ENCODE measurements around the gene KIRREL3.

Gene KIRREL3

GRCh38 chr11:126408901-126409619 is 591.5 kb downstream of the KIRREL3 start:
- Histone ChIP-seq H4K91ac (ENCODE audit: low read depth, low read length, poor library complexity) (no peak overlapping the region), H3K36me3 (replicated peaks in 1 of 2; ENCODE audit: control insufficient read depth in 2 of 2, insufficient read depth in 2 of 2, low read length in 2 of 2) (peaks cover 20 to 42% of the 10 kb centered on the region in 2 donors), H3K4me2 (ENCODE audit: insufficient read depth, low read length, poor library complexity, severe bottlenecking) (no peak overlapping the region), H2BK120ac (ENCODE audit: low read depth, low read length) (no peak overlapping the region), H3K79me1 (ENCODE audit: low read depth, low read length) (peaks cover 3% of the 10 kb centered on the region), H3K4me3 (ENCODE audit: low read length in 2 of 2) (no peak overlapping the region), H3K18ac (ENCODE audit: low read length) (no peak overlapping the region), H3K14ac (ENCODE audit: low read length) (no peak overlapping the region), H3K9me3 (replicated peaks in 1 of 2; ENCODE audit: control insufficient read depth in 2 of 2, insufficient read depth in 1 of 2, low read depth in 1 of 2, low read length in 2 of 2) (no peaks in the 10 kb centered on the region), H3K27me3 (ENCODE audit: control insufficient read depth in 3 of 3, insufficient read depth in 3 of 3, low read depth in 1 of 3, low read length in 3 of 3) (no peaks in the 10 kb centered on the region), H3K27ac (replicated peaks; ENCODE audit: low read length) (no peak overlapping the region), H2AK5ac (ENCODE audit: low read depth, low read length) (no peak overlapping the region), H3K4ac (ENCODE audit: low read length) (no peak overlapping the region), H2AFZ (ENCODE audit: low read length) (no peak overlapping the region), H2BK5ac (ENCODE audit: low read length) (no peak overlapping the region), H4K8ac (ENCODE audit: low read depth, low read length) (no peak overlapping the region), H2BK12ac (ENCODE audit: low read length) (no peak overlapping the region), H3K9ac (ENCODE audit: low read depth, low read length, poor library complexity) (no peak overlapping the region), H3K23ac (ENCODE audit: low read depth, low read length, poor library complexity) (no peak overlapping the region), H3K4me1 (ENCODE audit: control insufficient read depth in 2 of 2, insufficient read depth in 1 of 2, low read depth in 1 of 2, low read length in 2 of 2) (peaks cover 0 to 4% of the 10 kb centered on the region in 2 donors), H2BK15ac (ENCODE audit: low read length) (no peak overlapping the region)
- no peak for DNase-seq (ENCODE audit: low spot score)
- no CpG with 5 or more reads among the region's 12 CpGs for WGBS, 2 donors (ENCODE audit: extremely low coverage in 2 of 2, insufficient read length in 2 of 2, insufficient replicate concordance in 1 of 2)

- no peak for DNase-seq (ENCODE audit: low spot score)
- H2BK5ac ChIP-seq (ENCODE audit: low read length) = no peak overlapping the region
- no peak overlapping the region for H4K91ac ChIP-seq (ENCODE audit: low read depth, low read length, poor library complexity)
- H2BK120ac ChIP-seq (ENCODE audit: low read depth, low read length) = no peak overlapping the region
- no peaks in the 10 kb centered on the region for H3K9me3 ChIP-seq (replicated peaks in 1 of 2; ENCODE audit: control insufficient read depth in 2 of 2, insufficient read depth in 1 of 2, low read depth in 1 of 2, low read length in 2 of 2)
- peaks cover 3% of the 10 kb centered on the region for H3K79me1 ChIP-seq (ENCODE audit: low read depth, low read length)
- no peak overlapping the region for H3K4me2 ChIP-seq (ENCODE audit: insufficient read depth, low read length, poor library complexity, severe bottlenecking)
- no peak overlapping the region for H4K8ac ChIP-seq (ENCODE audit: low read depth, low read length)
- H3K27ac ChIP-seq (replicated peaks; ENCODE audit: low read length) = no peak overlapping the region
- H3K27me3 ChIP-seq (ENCODE audit: control insufficient read depth in 3 of 3, insufficient read depth in 3 of 3, low read depth in 1 of 3, low read length in 3 of 3) = no peaks in the 10 kb centered on the region
- no peak overlapping the region for H2BK12ac ChIP-seq (ENCODE audit: low read length)
- no peak overlapping the region for H3K14ac ChIP-seq (ENCODE audit: low read length)
- H3K4me3 ChIP-seq (ENCODE audit: low read length in 2 of 2) = no peak overlapping the region
- peaks cover 20 to 39% of the 10 kb centered on the region in 2 donors for H3K36me3 ChIP-seq (replicated peaks in 1 of 2; ENCODE audit: control insufficient read depth in 2 of 2, insufficient read depth in 2 of 2, low read length in 2 of 2)
- no peak overlapping the region for H3K18ac ChIP-seq (ENCODE audit: low read length)
- peaks cover 2 to 7% of the 10 kb centered on the region in 2 donors for H3K4me1 ChIP-seq (ENCODE audit: control insufficient read depth in 2 of 2, insufficient read depth in 1 of 2, low read depth in 1 of 2, low read length in 2 of 2)
- no peak overlapping the region for H3K4ac ChIP-seq (ENCODE audit: low read length)
- H2BK15ac ChIP-seq (ENCODE audit: low read length) = no peak overlapping the region
- no peak overlapping the region for H2AFZ ChIP-seq (ENCODE audit: low read length)
- H2AK5ac ChIP-seq (ENCODE audit: low read depth, low read length) = no peak overlapping the region
- no peak overlapping the region for H3K9ac ChIP-seq (ENCODE audit: low read depth, low read length, poor library complexity)
- no peak overlapping the region for H3K23ac ChIP-seq (ENCODE audit: low read depth, low read length, poor library complexity)
- no CpG with 5 or more reads among the region's 12 CpGs for WGBS, 2 donors (ENCODE audit: extremely low coverage in 2 of 2, insufficient read length in 2 of 2, insufficient replicate concordance in 1 of 2)
Observed at GRCh38 chr11:126408496-126408895, 592.1 kb downstream of the KIRREL3 start.

GRCh38 chr11:126407682-126408288 is 592.8 kb downstream of the KIRREL3 start:
- Histone ChIP-seq H2BK12ac (ENCODE audit: low read length) (no peak overlapping the region), H3K4me2 (ENCODE audit: insufficient read depth, low read length, poor library complexity, severe bottlenecking) (no peak overlapping the region), H3K9ac (ENCODE audit: low read depth, low read length, poor library complexity) (peak overlapping the region; percentile 25), H2AK5ac (ENCODE audit: low read depth, low read length) (no peak overlapping the region), H3K36me3 (replicated peaks in 1 of 2; ENCODE audit: control insufficient read depth in 2 of 2, insufficient read depth in 2 of 2, low read length in 2 of 2) (peaks cover 19 to 32% of the 10 kb centered on the region in 2 donors), H2BK120ac (ENCODE audit: low read depth, low read length) (no peak overlapping the region), H3K27me3 (ENCODE audit: control insufficient read depth in 3 of 3, insufficient read depth in 3 of 3, low read depth in 1 of 3, low read length in 3 of 3) (no peaks in the 10 kb centered on the region), H2BK15ac (ENCODE audit: low read length) (no peak overlapping the region), H3K14ac (ENCODE audit: low read length) (no peak overlapping the region), H3K4me3 (ENCODE audit: low read length in 2 of 2) (no peak overlapping the region), H3K23ac (ENCODE audit: low read depth, low read length, poor library complexity) (no peak overlapping the region), H3K9me3 (replicated peaks in 1 of 2; ENCODE audit: control insufficient read depth in 2 of 2, insufficient read depth in 1 of 2, low read depth in 1 of 2, low read length in 2 of 2) (no peaks in the 10 kb centered on the region), H4K91ac (ENCODE audit: low read depth, low read length, poor library complexity) (no peak overlapping the region), H4K8ac (ENCODE audit: low read depth, low read length) (no peak overlapping the region), H2BK5ac (ENCODE audit: low read length) (no peak overlapping the region), H3K18ac (ENCODE audit: low read length) (no peak overlapping the region), H3K27ac (replicated peaks; ENCODE audit: low read length) (no peak overlapping the region), H2AFZ (ENCODE audit: low read length) (no peak overlapping the region), H3K4ac (ENCODE audit: low read length) (no peak overlapping the region), H3K4me1 (ENCODE audit: control insufficient read depth in 2 of 2, insufficient read depth in 1 of 2, low read depth in 1 of 2, low read length in 2 of 2) (peaks cover 3 to 14% of the 10 kb centered on the region in 2 donors), H3K79me1 (ENCODE audit: low read depth, low read length) (peaks cover 3% of the 10 kb centered on the region)
- WGBS, 2 donors (ENCODE audit: extremely low coverage in 2 of 2, insufficient read length in 2 of 2, insufficient replicate concordance in 1 of 2) = no CpG with 5 or more reads among the region's 15 CpGs
- no peak for DNase-seq (ENCODE audit: low spot score)

GRCh38 chr11:126407101-126407521 is 593.5 kb downstream of the KIRREL3 start:
- H2BK15ac ChIP-seq (ENCODE audit: low read length) = no peak overlapping the region
- no peak overlapping the region for H2AK5ac ChIP-seq (ENCODE audit: low read depth, low read length)
- peak overlapping the region; percentile 45 for H3K9ac ChIP-seq (ENCODE audit: low read depth, low read length, poor library complexity)
- H3K36me3 ChIP-seq (replicated peaks in 1 of 2; ENCODE audit: control insufficient read depth in 2 of 2, insufficient read depth in 2 of 2, low read length in 2 of 2) = peaks cover 19 to 28% of the 10 kb centered on the region in 2 donors
- no peak overlapping the region for H3K14ac ChIP-seq (ENCODE audit: low read length)
- H2BK12ac ChIP-seq (ENCODE audit: low read length) = no peak overlapping the region
- H2BK120ac ChIP-seq (ENCODE audit: low read depth, low read length) = no peak overlapping the region
- no peak for DNase-seq (ENCODE audit: low spot score)
- no peak overlapping the region for H2BK5ac ChIP-seq (ENCODE audit: low read length)
- peaks cover 3 to 18% of the 10 kb centered on the region in 2 donors for H3K4me1 ChIP-seq (ENCODE audit: control insufficient read depth in 2 of 2, insufficient read depth in 1 of 2, low read depth in 1 of 2, low read length in 2 of 2)
- H3K18ac ChIP-seq (ENCODE audit: low read length) = no peak overlapping the region
- H4K91ac ChIP-seq (ENCODE audit: low read depth, low read length, poor library complexity) = no peak overlapping the region
- no peak overlapping the region for H3K4me2 ChIP-seq (ENCODE audit: insufficient read depth, low read length, poor library complexity, severe bottlenecking)
- no peak overlapping the region for H3K4me3 ChIP-seq (ENCODE audit: low read length in 2 of 2)
- H3K79me1 ChIP-seq (ENCODE audit: low read depth, low read length) = peaks cover 3% of the 10 kb centered on the region
- no peaks in the 10 kb centered on the region for H3K9me3 ChIP-seq (replicated peaks in 1 of 2; ENCODE audit: control insufficient read depth in 2 of 2, insufficient read depth in 1 of 2, low read depth in 1 of 2, low read length in 2 of 2)
- no CpG with 5 or more reads among the region's 12 CpGs for WGBS, 2 donors (ENCODE audit: extremely low coverage in 2 of 2, insufficient read length in 2 of 2, insufficient replicate concordance in 1 of 2)
- H2AFZ ChIP-seq (ENCODE audit: low read length) = no peak overlapping the region
- no peak overlapping the region for H4K8ac ChIP-seq (ENCODE audit: low read depth, low read length)
- H3K27me3 ChIP-seq (ENCODE audit: control insufficient read depth in 3 of 3, insufficient read depth in 3 of 3, low read depth in 1 of 3, low read length in 3 of 3) = no peaks in the 10 kb centered on the region
- no peak overlapping the region for H3K23ac ChIP-seq (ENCODE audit: low read depth, low read length, poor library complexity)
- no peak overlapping the region for H3K27ac ChIP-seq (replicated peaks; ENCODE audit: low read length)
- no peak overlapping the region for H3K4ac ChIP-seq (ENCODE audit: low read length)

Data from neuronal stem cell (in vitro differentiated cells).